ENCODE results near the gene SPTSSA.
A peak's percentile ranks its signal among the peaks of the same experiment; 100 is the strongest.

The SPTSSA gene

GRCh38 chr14:34465069-34465859 lies 3.2 kb upstream of the SPTSSA start:
- CTCF ChIA-PET, result no interaction called here
- no peak for DNase-seq (ENCODE audit: extremely low spot score)
- TF ChIP-seq FOXK2 (IDR thresholded peaks at IDR 0.05) (no peak), L3MBTL2 (conservative IDR thresholded peaks at IDR 0.05) (no peak), ELF4 (IDR thresholded peaks at IDR 0.05) (no peak), SP1 (IDR thresholded peaks at IDR 0.05) (no peak), HDGF (IDR thresholded peaks at IDR 0.05; ENCODE audit: borderline replicate concordance) (no peak), ZNF384 (IDR thresholded peaks at IDR 0.05) (no peak)
- POLR2A ChIA-PET, result interaction anchor here (1.2 to 1.6 kb wide), 2 partner anchors 18 to 102 kb away, joined by 3 to 5 read pairs; no protein-coding TSS in a partner anchor

GRCh38 chr14:34463598-34463961 lies 1.5 kb upstream of the SPTSSA start:
- POLR2A ChIA-PET, result interaction anchor here (1.1 to 1.6 kb wide), 3 partner anchors 11 to 132 kb away, joined by 3 to 7 read pairs (median 4); no protein-coding TSS in a partner anchor
- no peak for TF ChIP-seq BHLHE40 (IDR thresholded peaks at IDR 0.05; ENCODE audit: borderline replicate concordance)
- TF ChIP-seq L3MBTL2 (conservative IDR thresholded peaks at IDR 0.05), result no peak
- CTCF ChIA-PET, result interaction anchor here (0.7 kb wide), 1 partner anchor 22 kb away, joined by 3 read pairs; no protein-coding TSS in a partner anchor
- no peak for DNase-seq (ENCODE audit: extremely low spot score)

DNA sequence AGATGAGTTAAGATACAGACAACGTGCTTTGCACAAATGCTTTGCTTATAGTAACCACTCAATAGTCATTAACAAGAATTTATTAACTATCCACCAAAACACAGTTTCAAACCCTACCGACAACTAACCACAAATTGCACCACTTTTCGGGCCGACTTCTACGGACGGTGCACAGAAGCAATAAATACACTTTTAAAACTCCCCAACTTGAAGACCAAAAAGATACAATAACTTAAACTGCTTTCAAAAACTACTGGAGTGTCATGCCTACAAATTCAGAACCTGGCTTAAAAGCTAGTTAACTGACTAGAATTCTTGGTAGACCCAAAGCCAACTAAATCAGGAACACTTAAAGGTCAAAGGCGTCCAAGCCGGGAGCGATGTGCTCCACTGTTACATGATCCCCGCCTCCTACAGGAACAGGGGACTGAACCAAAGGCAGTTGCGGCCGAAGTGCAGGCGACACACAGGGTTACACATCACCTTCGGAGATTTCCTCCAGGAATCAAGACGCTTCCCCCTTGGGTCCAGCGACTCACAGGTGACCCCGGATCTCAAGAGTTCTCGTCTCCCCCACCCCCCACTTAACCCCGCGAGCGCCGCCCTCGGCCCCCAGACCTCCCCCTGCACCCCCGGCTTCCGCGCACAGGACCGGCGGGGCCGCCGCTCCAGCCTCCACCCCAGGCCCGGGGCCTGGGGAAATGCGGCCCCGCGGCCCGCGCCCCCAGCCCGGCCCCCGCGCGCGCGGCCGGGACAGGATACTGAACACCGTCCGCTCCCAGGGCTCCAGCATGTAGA lies 507 bp downstream of the SPTSSA start:
- CTCF ChIA-PET, result no interaction called here
- TF ChIP-seq HDGF (IDR thresholded peaks at IDR 0.05; ENCODE audit: borderline replicate concordance) (no peak), FOXM1 (IDR thresholded peaks at IDR 0.05; ENCODE audit: borderline replicate concordance) (peak; percentile 38; the same call in 1 of the 2 replicates), FOXA1 (IDR thresholded peaks at IDR 0.05) (no peak)
- peak; percentile 58 for DNase-seq (ENCODE audit: extremely low spot score)
- POLR2A ChIA-PET, result interaction anchor here (0.6 to 1.6 kb wide), 3 partner anchors 9 to 10 kb away, joined by 3 to 7 read pairs (median 5); no protein-coding TSS in a partner anchor

- ChIA-PET POLR2A (interaction anchor here (1.0 to 1.1 kb wide), 2 partner anchors 8 to 94 kb away, joined by 4 to 5 read pairs; no protein-coding TSS in a partner anchor), CTCF (interaction anchor here (0.9 kb wide), 1 partner anchor 129 kb away, joined by 3 read pairs; no protein-coding TSS in a partner anchor)
- DNase-seq (ENCODE audit: extremely low spot score), result no peak
- TF ChIP-seq CTBP1 (IDR thresholded peaks at IDR 0.05; ENCODE audit: borderline replicate concordance) (peak; percentile 75), HDGF (IDR thresholded peaks at IDR 0.05; ENCODE audit: borderline replicate concordance) (no peak), FOXM1 (IDR thresholded peaks at IDR 0.05; ENCODE audit: borderline replicate concordance) (no peak)
- TF ChIP-seq, protein P1, sequence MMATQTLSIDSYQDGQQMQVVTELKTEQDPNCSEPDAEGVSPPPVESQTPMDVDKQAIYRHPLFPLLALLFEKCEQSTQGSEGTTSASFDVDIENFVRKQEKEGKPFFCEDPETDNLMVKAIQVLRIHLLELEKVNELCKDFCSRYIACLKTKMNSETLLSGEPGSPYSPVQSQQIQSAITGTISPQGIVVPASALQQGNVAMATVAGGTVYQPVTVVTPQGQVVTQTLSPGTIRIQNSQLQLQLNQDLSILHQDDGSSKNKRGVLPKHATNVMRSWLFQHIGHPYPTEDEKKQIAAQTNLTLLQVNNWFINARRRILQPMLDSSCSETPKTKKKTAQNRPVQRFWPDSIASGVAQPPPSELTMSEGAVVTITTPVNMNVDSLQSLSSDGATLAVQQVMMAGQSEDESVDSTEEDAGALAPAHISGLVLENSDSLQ (IDR thresholded peaks at IDR 0.05), result peak; percentile 67
These were observed 1.2 kb downstream of the SPTSSA start for GRCh38 chr14:34460841-34461240.

DNA sequence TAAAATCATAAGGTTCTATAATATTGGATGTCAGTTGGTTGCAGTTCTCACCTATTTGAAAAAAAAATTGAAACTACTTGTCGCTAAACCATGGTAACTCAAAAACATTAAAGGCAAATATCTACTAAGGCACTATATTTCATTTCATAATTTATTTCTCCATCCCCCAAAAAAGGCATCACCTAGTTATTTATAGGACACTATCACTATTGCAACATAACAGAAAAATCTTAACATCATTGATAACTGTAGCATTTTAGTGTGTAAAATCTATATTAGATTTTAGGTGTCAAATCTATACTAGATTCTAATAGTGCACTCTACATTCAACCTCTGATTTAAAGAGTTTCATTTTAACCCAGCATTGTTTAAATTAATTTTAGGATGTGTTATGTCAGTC lies 1.7 kb downstream of the SPTSSA start:
- TF ChIP-seq BHLHE40 (IDR thresholded peaks at IDR 0.05; ENCODE audit: borderline replicate concordance) (no peak), SP1 (IDR thresholded peaks at IDR 0.05) (no peak), SUZ12 (IDR thresholded peaks at IDR 0.05) (no peak), ELF4 (IDR thresholded peaks at IDR 0.05) (no peak), NFRKB (IDR thresholded peaks at IDR 0.05) (no peak), ZNF384 (IDR thresholded peaks at IDR 0.05) (no peak), FOXK2 (IDR thresholded peaks at IDR 0.05) (no peak)
- TF ChIP-seq, protein P1 (IDR thresholded peaks at IDR 0.05), result no peak
- CTCF ChIA-PET, result interaction anchor here (0.9 kb wide), 1 partner anchor 128 kb away, joined by 3 read pairs; no protein-coding TSS in a partner anchor
- POLR2A ChIA-PET, result interaction anchor here (0.7 to 1.1 kb wide), 3 partner anchors 8 to 509 kb away, joined by 3 to 5 read pairs (median 4); partner anchors contain the start of gene EGLN3
- DNase-seq (ENCODE audit: extremely low spot score), result no peak

DNA sequence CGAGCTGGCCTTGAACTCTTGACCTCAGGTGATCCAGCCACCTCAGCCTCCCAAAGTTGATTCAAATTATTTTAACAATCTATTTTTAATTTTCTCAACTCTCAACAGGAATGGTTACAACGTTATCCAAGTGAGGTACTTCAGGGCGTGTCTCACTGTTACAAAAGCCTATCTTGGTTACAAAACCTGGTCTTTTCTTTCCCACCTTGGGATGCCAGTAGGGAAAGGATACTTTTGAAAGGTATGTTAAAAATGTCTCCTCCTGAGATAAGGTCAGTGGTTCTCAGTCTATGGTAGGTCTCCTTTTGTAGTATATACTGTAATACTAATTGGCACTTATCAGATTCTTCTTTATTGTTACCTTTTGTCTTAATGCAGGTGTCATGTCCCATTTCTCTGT lies 4.9 kb downstream of the SPTSSA start:
- POLR2A ChIA-PET, result no interaction called here
- CTCF ChIA-PET, result no interaction called here
- DNase-seq (ENCODE audit: extremely low spot score), result no peak
- no peak for TF ChIP-seq NFRKB (IDR thresholded peaks at IDR 0.05)
- no peak for TF ChIP-seq CTBP1 (IDR thresholded peaks at IDR 0.05; ENCODE audit: borderline replicate concordance)
- no peak for TF ChIP-seq SUZ12 (IDR thresholded peaks at IDR 0.05)
- TF ChIP-seq FOXM1 (IDR thresholded peaks at IDR 0.05; ENCODE audit: borderline replicate concordance), result no peak
- TF ChIP-seq HDGF (IDR thresholded peaks at IDR 0.05; ENCODE audit: borderline replicate concordance), result no peak
- TF ChIP-seq ZNF384 (IDR thresholded peaks at IDR 0.05), result no peak
- no peak for TF ChIP-seq ARNT (IDR thresholded peaks at IDR 0.05)
- TF ChIP-seq FOXK2 (IDR thresholded peaks at IDR 0.05), result no peak
- no peak for TF ChIP-seq LEF1 (IDR thresholded peaks at IDR 0.05; ENCODE audit: borderline replicate concordance)
- no peak for TF ChIP-seq FOXA1 (IDR thresholded peaks at IDR 0.05)
- TF ChIP-seq, protein P1 (IDR thresholded peaks at IDR 0.05), result no peak
- TF ChIP-seq BHLHE40 (IDR thresholded peaks at IDR 0.05; ENCODE audit: borderline replicate concordance), result no peak
- no peak for TF ChIP-seq SP1 (IDR thresholded peaks at IDR 0.05)
- no peak for TF ChIP-seq TARDBP (IDR thresholded peaks at IDR 0.05)
- TF ChIP-seq ELF4 (IDR thresholded peaks at IDR 0.05), result no peak
- TF ChIP-seq L3MBTL2 (conservative IDR thresholded peaks at IDR 0.05), result no peak
